T47D (cell line): ENCODE results near the gene PPOX.

Source experiments
- DNase-seq, 2 experiments: peaks; one replicate each; pipeline versions ENCODE4 v3.0.0 to v3.0.0-alpha.2; 2011 to 2012; ENCODE audit warnings: low read depth in 1 of 2, low spot score in 1 of 2
- JUND ChIP-seq: IDR thresholded peaks from 2 replicates; pipeline ENCODE4 v1.6.1; 2012; ENCODE audit warnings: low read depth
- in situ Hi-C: cut with HindIII; loops from 2 replicates; pipeline ENCODE4 v1.10.0; 2016; ENCODE audit warnings: low sequenced_read_pairs, low pct_unique_long_range_greater_than_20kb

The PPOX gene

GRCh38 chr1:161165742-161166668, at the start of gene PPOX:
Gene PPOX (plus strand): TSS chr1:161166426. CDS start chr1:161166848, 422 bp downstream.
- no peak for TF ChIP-seq JUND
- peak; percentile 93 to 99 for DNase-seq

GRCh38 chr1:161117759-161118581, 48.3 kb upstream of the PPOX start, which contains the start of the genes NIT1 and PFDN2:
Gene NIT1 (plus strand): TSS chr1:161118105. CDS start chr1:161118177, 72 bp downstream.
Gene PFDN2 (minus strand): TSS chr1:161118037. CDS start chr1:161118026, 11 bp downstream.
- no peak for TF ChIP-seq JUND
- DNase-seq = peak; percentile 83 to 88
- in situ Hi-C loops = no loop called here

More at GRCh38 chr1:161165742-161166668, at the start of gene PPOX:
- in situ Hi-C loops = no loop called here

GRCh38 chr1:161119092-161119903, 46.9 kb upstream of the PPOX start:
- in situ Hi-C loops = no loop called here
- TF ChIP-seq JUND = no peak
- DNase-seq = peak; percentile 67 to 81

GRCh38 chr1:161121042-161121650, 45.1 kb upstream of the PPOX start:
- TF ChIP-seq JUND = no peak
- in situ Hi-C loops = no loop called here

GRCh38 chr1:161121834-161122233, 44.4 kb upstream of the PPOX start:
- DNase-seq = no peak
- in situ Hi-C loops = no loop called here
- no peak for TF ChIP-seq JUND

More at GRCh38 chr1:161121042-161121650, 45.1 kb upstream of the PPOX start:
- no peak for DNase-seq

GRCh38 chr1:161122967-161123366, 43.3 kb upstream of the PPOX start:
- DNase-seq = no peak
- TF ChIP-seq JUND = no peak
- in situ Hi-C loops = no loop called here

GRCh38 chr1:161127649-161128048, 38.6 kb upstream of the PPOX start:
- no peak for DNase-seq
- in situ Hi-C loops = no loop called here
- no peak for TF ChIP-seq JUND

GRCh38 chr1:161128591-161129420, 37.4 kb upstream of the PPOX start:
- in situ Hi-C loops = no loop called here
- no peak for DNase-seq
- TF ChIP-seq JUND = no peak

GRCh38 chr1:161130266-161130665, 36.0 kb upstream of the PPOX start:
- no peak for DNase-seq
- no peak for TF ChIP-seq JUND
- in situ Hi-C loops = no loop called here

GRCh38 chr1:161131523-161132409, 34.5 kb upstream of the PPOX start:
- no peak for TF ChIP-seq JUND
- in situ Hi-C loops = no loop called here
- peak in 1 of 2 experiments; percentile 30 for DNase-seq
